GM23338 (cell line): ENCODE measurements around the gene BICDL1. TPM values are rescaled to one million over a fixed set of nuclear protein-coding genes. Genes with fewer than 3 reads are reported as not detected.

ENCODE experiments used
- ATAC-seq: fragments of 200-7000 bp; cut with Tn5 transposase; 3 replicates; pipeline ENCODE4 v1.9.1; 2020
- DNase-seq: peaks from one replicate; pipeline ENCODE4 v3.0.0-alpha.2; 2015; ENCODE audit warnings: low spot score
- H2AFZ ChIP-seq: fragments of 200-600 bp; sonication (generic); 2 replicates; pipeline ENCODE4 v1.8.0; 2016; ENCODE audit warnings: antibody characterized with exemption, mild to moderate bottlenecking, moderate library complexity
- H3F3A ChIP-seq: fragments of 200-600 bp; sonication (generic); replicated peaks from 2 replicates; pipeline ENCODE4 v1.8.0; 2017; ENCODE audit warnings: antibody characterized with exemption, mixed run types, low read depth
- H3K27ac ChIP-seq: fragments of 200-600 bp; sonication (generic); 2 replicates; pipeline ENCODE4 v1.6.1; 2016; ENCODE audit warnings: low read depth
- H3K27me3 ChIP-seq: fragments of 200-600 bp; sonication (generic); 2 replicates; pipeline ENCODE4 v1.8.0; 2016; ENCODE audit warnings: mild to moderate bottlenecking, mixed run types, moderate library complexity; ENCODE audit not compliant: insufficient read depth
- H3K36me3 ChIP-seq: fragments of 200-600 bp; sonication (generic); 2 replicates; pipeline ENCODE4 v1.8.0; 2016; ENCODE audit warnings: mild to moderate bottlenecking; ENCODE audit not compliant: insufficient read depth
- H3K4me1 ChIP-seq: fragments of 200-600 bp; sonication (generic); 2 replicates; pipeline ENCODE4 v1.8.0; 2016; ENCODE audit warnings: mild to moderate bottlenecking, moderate library complexity; ENCODE audit not compliant: insufficient read depth
- H3K4me2 ChIP-seq: fragments of 200-600 bp; sonication (generic); 2 replicates; pipeline ENCODE4 v1.7.1; 2017; ENCODE audit warnings: mixed run types
- H3K4me3 ChIP-seq: fragments of 200-600 bp; sonication (generic); 2 replicates; pipeline ENCODE4 v1.6.1; 2016; ENCODE audit warnings: mixed run types
- H3K79me2 ChIP-seq: fragments of 200-600 bp; sonication (generic); replicated peaks from 2 replicates; pipeline ENCODE4 v1.8.0; 2017; ENCODE audit warnings: mild to moderate bottlenecking; ENCODE audit not compliant: insufficient read depth
- H3K9me2 ChIP-seq: fragments of 200-600 bp; sonication (generic); 2 replicates; pipeline ENCODE4 v1.8.0; 2017; ENCODE audit not compliant: insufficient read depth
- H4K20me1 ChIP-seq: fragments of 200-600 bp; sonication (generic); replicated peaks from 2 replicates; pipeline ENCODE4 v1.8.0; 2017; ENCODE audit warnings: mild to moderate bottlenecking; ENCODE audit not compliant: insufficient read depth
- H3K27ac Mint-ChIP-seq: 2 replicates; pipeline ENCODE4 v1.8.0; 2020; ENCODE audit warnings: inconsistent platforms, mild to moderate bottlenecking, moderate library complexity, mixed read lengths
- H3K27me3 Mint-ChIP-seq: 3 replicates; pipeline ENCODE4 v1.8.0; 2022; ENCODE audit warnings: low read depth, mild to moderate bottlenecking, moderate library complexity, mixed read lengths, inconsistent platforms; ENCODE audit not compliant: insufficient read depth, poor library complexity
- H3K36me3 Mint-ChIP-seq: 3 replicates; pipeline ENCODE4 v1.8.0; 2021; ENCODE audit warnings: low read depth, mild to moderate bottlenecking, inconsistent platforms, moderate library complexity, mixed read lengths
- H3K4me1 Mint-ChIP-seq: 3 replicates; pipeline ENCODE4 v1.8.0; 2020; ENCODE audit warnings: mild to moderate bottlenecking, inconsistent platforms, mixed read lengths
- H3K4me3 Mint-ChIP-seq: 3 replicates; pipeline ENCODE4 v1.8.0; 2021; ENCODE audit warnings: moderate library complexity, mild to moderate bottlenecking, inconsistent platforms, mixed read lengths
- H3K9me3 Mint-ChIP-seq: 3 replicates; pipeline ENCODE4 v1.8.0; 2020; ENCODE audit warnings: moderate library complexity, mild to moderate bottlenecking, inconsistent platforms, mixed read lengths
- CREB1 ChIP-seq: fragments of 250-450 bp; sonication (Bioruptor Pico); IDR thresholded peaks from 2 replicates; pipeline ENCODE4 v1.5.0; 2020; ENCODE audit warnings: low read depth, mild to moderate bottlenecking, moderate library complexity
- EZH2 ChIP-seq: fragments of 200-600 bp; sonication (generic); IDR thresholded peaks from one replicate; pipeline ENCODE4 v1.8.0; 2017; ENCODE audit warnings: antibody characterized with exemption, mild to moderate bottlenecking, low read depth; ENCODE audit not compliant: unreplicated experiment
- EZH2phosphoT487 ChIP-seq: fragments of 200-600 bp; sonication (generic); IDR thresholded peaks from one replicate; pipeline ENCODE4 v1.8.1; 2018; ENCODE audit warnings: antibody characterized with exemption; ENCODE audit not compliant: unreplicated experiment
- JUNB ChIP-seq: IDR thresholded peaks from one replicate; pipeline ENCODE4 v1.6.1; 2016; ENCODE audit warnings: antibody characterized with exemption; ENCODE audit not compliant: unreplicated experiment
- NANOG ChIP-seq: IDR thresholded peaks from 2 replicates; pipeline ENCODE4 v1.6.1; 2016; ENCODE audit warnings: antibody characterized with exemption, borderline replicate concordance
- POLR2AphosphoS5 ChIP-seq: IDR thresholded peaks from 2 replicates; pipeline ENCODE4 v1.6.1; 2016; ENCODE audit warnings: antibody characterized with exemption, low read depth
- STAT1 ChIP-seq: IDR thresholded peaks from one replicate; pipeline ENCODE4 v1.6.1; 2016; ENCODE audit warnings: antibody characterized with exemption; ENCODE audit not compliant: unreplicated experiment
- ZNF114 ChIP-seq: fragments of 250-450 bp; sonication (Bioruptor Pico); IDR thresholded peaks from 2 replicates; pipeline ENCODE4 v1.5.0; 2020; ENCODE audit warnings: mild to moderate bottlenecking, moderate library complexity
- ZNF331 ChIP-seq: fragments of 250-450 bp; sonication (Bioruptor Pico); IDR thresholded peaks from 2 replicates; pipeline ENCODE4 v1.5.0; 2020; ENCODE audit warnings: low read depth, mild to moderate bottlenecking, moderate library complexity
- polyA plus RNA-seq: library from polyadenylated mRNA; unstranded; fragments of >200 nt; fragmentation: Nextera tagmentation; extraction: Ambion mirVana; gene quantifications from 2 replicates; pipeline ENCODE4 v1.2.1, GENCODE V29; 2016
- total RNA-seq: library from RNA; depleted of rRNA; stranded (reverse); fragments of >200 nt; shearing (Covaris generic); gene quantifications from 2 replicates; pipeline ENCODE4 v1.2.3, GENCODE V29; 2014
- TF ChIP-seq, protein P1 (sequence below), 2 experiments: fragments of 200-600 bp in 1 of 2; sonication (generic) in 1 of 2; conservative IDR thresholded peaks; 2 replicates each; pipeline versions ENCODE4 v1.5.1 to v1.6.1; 2016 to 2017; ENCODE audit warnings: antibody characterized with exemption in 2 of 2, low read depth in 2 of 2, mild to moderate bottlenecking in 2 of 2, moderate library complexity in 1 of 2
- TF ChIP-seq, protein P2 (sequence below): IDR thresholded peaks from one replicate; pipeline ENCODE4 v1.6.1; 2018; ENCODE audit warnings: antibody characterized with exemption; ENCODE audit not compliant: unreplicated experiment
- TF ChIP-seq, protein P3 (sequence below): fragments of 250-450 bp; sonication (Bioruptor Pico); IDR thresholded peaks from 2 replicates; pipeline ENCODE4 v1.5.0; 2020; ENCODE audit warnings: mild to moderate bottlenecking, moderate library complexity
- TF ChIP-seq, protein P4 (sequence below): IDR thresholded peaks from 2 replicates; pipeline ENCODE4 v1.6.1; 2016; ENCODE audit warnings: antibody characterized with exemption

BICDL1 gene
- total and polyA plus RNA-seq, 2 experiments from 2014 or later, result 14.0 to 25.7 TPM

DNA sequence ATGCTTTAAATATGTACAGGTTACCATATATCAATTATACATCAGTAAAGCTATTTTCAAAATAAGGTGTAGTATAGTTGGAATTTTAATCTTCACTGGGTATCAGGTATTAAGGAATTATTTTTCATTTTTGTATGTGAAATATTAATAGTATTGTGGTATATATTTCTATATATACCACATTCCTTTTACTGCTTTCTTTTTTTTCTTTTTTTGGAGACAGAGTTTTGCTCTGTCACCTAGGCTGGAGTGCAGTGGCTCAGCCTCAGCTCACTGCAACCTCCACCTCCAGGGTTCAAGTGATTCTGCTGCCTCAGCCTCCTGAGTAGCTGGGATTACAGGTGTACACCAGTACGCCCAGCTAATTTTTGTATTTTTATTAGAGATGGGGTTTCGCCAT lies 36.6 kb downstream of the BICDL1 start:
- H3K27ac Mint-ChIP-seq, result no peak overlapping the region
- TF ChIP-seq JUNB (no peak), EZH2 (no peak), ZNF331 (no peak), STAT1 (no peak), ZNF114 (CRISPR knock-in tag) (no peak), EZH2phosphoT487 (no peak), CREB1 (CRISPR knock-in tag) (no peak), POLR2AphosphoS5 (no peak), NANOG (no peak)
- TF ChIP-seq, protein P1, sequence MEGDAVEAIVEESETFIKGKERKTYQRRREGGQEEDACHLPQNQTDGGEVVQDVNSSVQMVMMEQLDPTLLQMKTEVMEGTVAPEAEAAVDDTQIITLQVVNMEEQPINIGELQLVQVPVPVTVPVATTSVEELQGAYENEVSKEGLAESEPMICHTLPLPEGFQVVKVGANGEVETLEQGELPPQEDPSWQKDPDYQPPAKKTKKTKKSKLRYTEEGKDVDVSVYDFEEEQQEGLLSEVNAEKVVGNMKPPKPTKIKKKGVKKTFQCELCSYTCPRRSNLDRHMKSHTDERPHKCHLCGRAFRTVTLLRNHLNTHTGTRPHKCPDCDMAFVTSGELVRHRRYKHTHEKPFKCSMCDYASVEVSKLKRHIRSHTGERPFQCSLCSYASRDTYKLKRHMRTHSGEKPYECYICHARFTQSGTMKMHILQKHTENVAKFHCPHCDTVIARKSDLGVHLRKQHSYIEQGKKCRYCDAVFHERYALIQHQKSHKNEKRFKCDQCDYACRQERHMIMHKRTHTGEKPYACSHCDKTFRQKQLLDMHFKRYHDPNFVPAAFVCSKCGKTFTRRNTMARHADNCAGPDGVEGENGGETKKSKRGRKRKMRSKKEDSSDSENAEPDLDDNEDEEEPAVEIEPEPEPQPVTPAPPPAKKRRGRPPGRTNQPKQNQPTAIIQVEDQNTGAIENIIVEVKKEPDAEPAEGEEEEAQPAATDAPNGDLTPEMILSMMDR (conservative IDR thresholded peaks at IDR 0.05; ENCODE audit: low read depth in 2 of 2), result no peak
- TF ChIP-seq, protein P2, sequence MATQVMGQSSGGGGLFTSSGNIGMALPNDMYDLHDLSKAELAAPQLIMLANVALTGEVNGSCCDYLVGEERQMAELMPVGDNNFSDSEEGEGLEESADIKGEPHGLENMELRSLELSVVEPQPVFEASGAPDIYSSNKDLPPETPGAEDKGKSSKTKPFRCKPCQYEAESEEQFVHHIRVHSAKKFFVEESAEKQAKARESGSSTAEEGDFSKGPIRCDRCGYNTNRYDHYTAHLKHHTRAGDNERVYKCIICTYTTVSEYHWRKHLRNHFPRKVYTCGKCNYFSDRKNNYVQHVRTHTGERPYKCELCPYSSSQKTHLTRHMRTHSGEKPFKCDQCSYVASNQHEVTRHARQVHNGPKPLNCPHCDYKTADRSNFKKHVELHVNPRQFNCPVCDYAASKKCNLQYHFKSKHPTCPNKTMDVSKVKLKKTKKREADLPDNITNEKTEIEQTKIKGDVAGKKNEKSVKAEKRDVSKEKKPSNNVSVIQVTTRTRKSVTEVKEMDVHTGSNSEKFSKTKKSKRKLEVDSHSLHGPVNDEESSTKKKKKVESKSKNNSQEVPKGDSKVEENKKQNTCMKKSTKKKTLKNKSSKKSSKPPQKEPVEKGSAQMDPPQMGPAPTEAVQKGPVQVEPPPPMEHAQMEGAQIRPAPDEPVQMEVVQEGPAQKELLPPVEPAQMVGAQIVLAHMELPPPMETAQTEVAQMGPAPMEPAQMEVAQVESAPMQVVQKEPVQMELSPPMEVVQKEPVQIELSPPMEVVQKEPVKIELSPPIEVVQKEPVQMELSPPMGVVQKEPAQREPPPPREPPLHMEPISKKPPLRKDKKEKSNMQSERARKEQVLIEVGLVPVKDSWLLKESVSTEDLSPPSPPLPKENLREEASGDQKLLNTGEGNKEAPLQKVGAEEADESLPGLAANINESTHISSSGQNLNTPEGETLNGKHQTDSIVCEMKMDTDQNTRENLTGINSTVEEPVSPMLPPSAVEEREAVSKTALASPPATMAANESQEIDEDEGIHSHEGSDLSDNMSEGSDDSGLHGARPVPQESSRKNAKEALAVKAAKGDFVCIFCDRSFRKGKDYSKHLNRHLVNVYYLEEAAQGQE, result no peak
- TF ChIP-seq, protein P3, sequence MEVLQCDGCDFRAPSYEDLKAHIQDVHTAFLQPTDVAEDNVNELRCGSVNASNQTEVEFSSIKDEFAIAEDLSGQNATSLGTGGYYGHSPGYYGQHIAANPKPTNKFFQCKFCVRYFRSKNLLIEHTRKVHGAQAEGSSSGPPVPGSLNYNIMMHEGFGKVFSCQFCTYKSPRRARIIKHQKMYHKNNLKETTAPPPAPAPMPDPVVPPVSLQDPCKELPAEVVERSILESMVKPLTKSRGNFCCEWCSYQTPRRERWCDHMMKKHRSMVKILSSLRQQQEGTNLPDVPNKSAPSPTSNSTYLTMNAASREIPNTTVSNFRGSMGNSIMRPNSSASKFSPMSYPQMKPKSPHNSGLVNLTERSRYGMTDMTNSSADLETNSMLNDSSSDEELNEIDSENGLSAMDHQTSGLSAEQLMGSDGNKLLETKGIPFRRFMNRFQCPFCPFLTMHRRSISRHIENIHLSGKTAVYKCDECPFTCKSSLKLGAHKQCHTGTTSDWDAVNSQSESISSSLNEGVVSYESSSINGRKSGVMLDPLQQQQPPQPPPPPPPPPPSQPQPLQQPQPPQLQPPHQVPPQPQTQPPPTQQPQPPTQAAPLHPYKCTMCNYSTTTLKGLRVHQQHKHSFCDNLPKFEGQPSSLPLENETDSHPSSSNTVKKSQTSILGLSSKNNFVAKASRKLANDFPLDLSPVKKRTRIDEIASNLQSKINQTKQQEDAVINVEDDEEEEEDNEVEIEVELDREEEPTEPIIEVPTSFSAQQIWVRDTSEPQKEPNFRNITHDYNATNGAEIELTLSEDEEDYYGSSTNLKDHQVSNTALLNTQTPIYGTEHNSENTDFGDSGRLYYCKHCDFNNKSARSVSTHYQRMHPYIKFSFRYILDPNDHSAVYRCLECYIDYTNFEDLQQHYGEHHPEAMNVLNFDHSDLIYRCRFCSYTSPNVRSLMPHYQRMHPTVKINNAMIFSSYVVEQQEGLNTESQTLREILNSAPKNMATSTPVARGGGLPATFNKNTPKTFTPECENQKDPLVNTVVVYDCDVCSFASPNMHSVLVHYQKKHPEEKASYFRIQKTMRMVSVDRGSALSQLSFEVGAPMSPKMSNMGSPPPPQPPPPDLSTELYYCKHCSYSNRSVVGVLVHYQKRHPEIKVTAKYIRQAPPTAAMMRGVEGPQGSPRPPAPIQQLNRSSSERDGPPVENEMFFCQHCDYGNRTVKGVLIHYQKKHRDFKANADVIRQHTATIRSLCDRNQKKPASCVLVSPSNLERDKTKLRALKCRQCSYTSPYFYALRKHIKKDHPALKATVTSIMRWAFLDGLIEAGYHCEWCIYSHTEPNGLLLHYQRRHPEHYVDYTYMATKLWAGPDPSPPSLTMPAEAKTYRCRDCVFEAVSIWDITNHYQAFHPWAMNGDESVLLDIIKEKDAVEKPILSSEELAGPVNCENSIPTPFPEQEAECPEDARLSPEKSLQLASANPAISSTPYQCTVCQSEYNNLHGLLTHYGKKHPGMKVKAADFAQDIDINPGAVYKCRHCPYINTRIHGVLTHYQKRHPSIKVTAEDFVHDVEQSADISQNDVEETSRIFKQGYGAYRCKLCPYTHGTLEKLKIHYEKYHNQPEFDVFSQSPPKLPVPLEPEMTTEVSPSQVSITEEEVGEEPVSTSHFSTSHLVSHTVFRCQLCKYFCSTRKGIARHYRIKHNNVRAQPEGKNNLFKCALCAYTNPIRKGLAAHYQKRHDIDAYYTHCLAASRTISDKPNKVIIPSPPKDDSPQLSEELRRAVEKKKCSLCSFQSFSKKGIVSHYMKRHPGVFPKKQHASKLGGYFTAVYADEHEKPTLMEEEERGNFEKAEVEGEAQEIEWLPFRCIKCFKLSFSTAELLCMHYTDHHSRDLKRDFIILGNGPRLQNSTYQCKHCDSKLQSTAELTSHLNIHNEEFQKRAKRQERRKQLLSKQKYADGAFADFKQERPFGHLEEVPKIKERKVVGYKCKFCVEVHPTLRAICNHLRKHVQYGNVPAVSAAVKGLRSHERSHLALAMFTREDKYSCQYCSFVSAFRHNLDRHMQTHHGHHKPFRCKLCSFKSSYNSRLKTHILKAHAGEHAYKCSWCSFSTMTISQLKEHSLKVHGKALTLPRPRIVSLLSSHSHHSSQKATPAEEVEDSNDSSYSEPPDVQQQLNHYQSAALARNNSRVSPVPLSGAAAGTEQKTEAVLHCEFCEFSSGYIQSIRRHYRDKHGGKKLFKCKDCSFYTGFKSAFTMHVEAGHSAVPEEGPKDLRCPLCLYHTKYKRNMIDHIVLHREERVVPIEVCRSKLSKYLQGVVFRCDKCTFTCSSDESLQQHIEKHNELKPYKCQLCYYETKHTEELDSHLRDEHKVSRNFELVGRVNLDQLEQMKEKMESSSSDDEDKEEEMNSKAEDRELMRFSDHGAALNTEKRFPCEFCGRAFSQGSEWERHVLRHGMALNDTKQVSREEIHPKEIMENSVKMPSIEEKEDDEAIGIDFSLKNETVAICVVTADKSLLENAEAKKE (CRISPR knock-in tag), result no peak
- TF ChIP-seq, protein P4, sequence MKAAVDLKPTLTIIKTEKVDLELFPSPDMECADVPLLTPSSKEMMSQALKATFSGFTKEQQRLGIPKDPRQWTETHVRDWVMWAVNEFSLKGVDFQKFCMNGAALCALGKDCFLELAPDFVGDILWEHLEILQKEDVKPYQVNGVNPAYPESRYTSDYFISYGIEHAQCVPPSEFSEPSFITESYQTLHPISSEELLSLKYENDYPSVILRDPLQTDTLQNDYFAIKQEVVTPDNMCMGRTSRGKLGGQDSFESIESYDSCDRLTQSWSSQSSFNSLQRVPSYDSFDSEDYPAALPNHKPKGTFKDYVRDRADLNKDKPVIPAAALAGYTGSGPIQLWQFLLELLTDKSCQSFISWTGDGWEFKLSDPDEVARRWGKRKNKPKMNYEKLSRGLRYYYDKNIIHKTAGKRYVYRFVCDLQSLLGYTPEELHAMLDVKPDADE, result no peak
- Histone ChIP-seq H3K36me3 (no peaks in the 10 kb centered on the region), H3K4me3 (no peak overlapping the region), H3K4me2 (no peak overlapping the region), H4K20me1 (0 out of 2 replicates have a peak, but pooled peaks cover 4% of the 10 kb centered on the region), H3K27ac (no peak overlapping the region), H3K9me2 (no peaks in the 10 kb centered on the region), H3K27me3 (no peaks in the 10 kb centered on the region), H2AFZ (no peak overlapping the region), H3K4me1 (no peaks in the 10 kb centered on the region), H3K79me2 (no peaks in the 10 kb centered on the region), H3F3A (no peaks in the 10 kb centered on the region)
- H3K4me1 Mint-ChIP-seq, result no peaks in the 10 kb centered on the region
- peaks cover 2% of the 10 kb centered on the region for H3K27me3 Mint-ChIP-seq
- no peak overlapping the region for H3K4me3 Mint-ChIP-seq
- H3K9me3 Mint-ChIP-seq, result no peaks in the 10 kb centered on the region; the same call in 2 of the 3 replicates
- DNase-seq (no peak), ATAC-seq (no peak)
- peaks cover 11% of the 10 kb centered on the region; the same call in 2 of the 3 replicates for H3K36me3 Mint-ChIP-seq
